Panc1 (cell line): ENCODE results near the gene IFRD1. TPM values are rescaled to one million over a fixed set of nuclear protein-coding genes. Genes with fewer than 3 reads are reported as not detected.

Source experiments
- ATAC-seq: fragments of 200-7000 bp; cut with Tn5 transposase; 2 replicates; pipeline ENCODE4 v1.9.1; 2020; ENCODE audit warnings: mild to moderate bottlenecking, moderate library complexity
- BruUV-seq: library from RNA; stranded (reverse); fragments of 400-500 nt; replicated peaks from 2 replicates; lab custom pipeline; 2021; lab: Mats Ljungman, UMichigan
- CTCF ChIA-PET: fragments of 300-600 bp; sonication (Branson Sonifier 250); formaldehyde crosslinking; loops from one replicate; lab custom pipeline; 2022; ENCODE audit warnings: antibody characterized with exemption; lab: Charles Lee
- POLR2A ChIA-PET: fragments of 300-600 bp; sonication (Branson Sonifier 250); formaldehyde crosslinking; loops from one replicate; lab custom pipeline; 2022; ENCODE audit warnings: antibody characterized with exemption; lab: Charles Lee
- DNase-seq: peaks from one replicate; pipeline ENCODE4 v3.0.0-alpha.2; 2010; ENCODE audit warnings: low read depth, low spot score
- H3K27ac ChIP-seq: 2 replicates; pipeline ENCODE4 v1.5.1; 2011; ENCODE audit warnings: mild to moderate bottlenecking, low read length, inconsistent platforms
- H3K27me3 ChIP-seq: fragments of 200-500 bp; sonication (Bioruptor generic); 2 replicates; pipeline ENCODE4 v1.6.0; 2014; ENCODE audit warnings: low read length, inconsistent platforms; ENCODE audit not compliant: control insufficient read depth, insufficient read depth
- H3K36me3 ChIP-seq: fragments of 200-500 bp; sonication (Bioruptor generic); 2 replicates; pipeline ENCODE4 v1.5.1; 2014; ENCODE audit warnings: inconsistent platforms, mild to moderate bottlenecking, low read length, moderate library complexity; ENCODE audit not compliant: control insufficient read depth, insufficient read depth
- H3K4me1 ChIP-seq: 2 replicates; pipeline ENCODE4 v1.5.1; 2011; ENCODE audit warnings: inconsistent platforms, mild to moderate bottlenecking, low read length, moderate library complexity; ENCODE audit not compliant: control insufficient read depth, insufficient read depth
- H3K4me3 ChIP-seq, 2 experiments: 2 replicates each; pipeline ENCODE4 v1.5.1; 2011 to 2012; ENCODE audit warnings: low read depth in 2 of 2, low read length in 2 of 2, mild to moderate bottlenecking in 2 of 2, inconsistent platforms in 1 of 2, moderate library complexity in 1 of 2
- H3K9me3 ChIP-seq: fragments of 200-500 bp; sonication (Bioruptor generic); 2 replicates; pipeline ENCODE4 v1.5.1; 2014; ENCODE audit warnings: low read depth, mild to moderate bottlenecking, inconsistent platforms, low read length, moderate library complexity; ENCODE audit not compliant: control insufficient read depth, insufficient read depth
- POLR2AphosphoS5 ChIP-seq: IDR thresholded peaks from 2 replicates; pipeline ENCODE4 v1.6.1; 2012; ENCODE audit warnings: mild to moderate bottlenecking, low read depth, low read length, moderate library complexity
- SIN3A ChIP-seq: IDR thresholded peaks from 2 replicates; pipeline ENCODE4 v1.6.1; 2012; ENCODE audit warnings: low read depth, mild to moderate bottlenecking, low read length, moderate library complexity, borderline replicate concordance; ENCODE audit not compliant: insufficient read depth
- TCF7L2 ChIP-seq: IDR thresholded peaks from 2 replicates; pipeline ENCODE4 v1.6.1; 2011; ENCODE audit warnings: mild to moderate bottlenecking, low read depth, low read length, inconsistent platforms
- in situ Hi-C: cut with HindIII; loops from 2 replicates; pipeline ENCODE4 v1.10.0; 2016; ENCODE audit warnings: low sequenced_read_pairs, low pct_unique_long_range_greater_than_20kb
- intact Hi-C: fragments of 100-400 bp; cut with micrococcal nuclease; formaldehyde crosslinking; loops from one replicate; pipeline ENCODE4 v1.10.0; 2022; ENCODE audit not compliant: unreplicated experiment
- total RNA-seq: library from RNA; stranded (reverse); gene quantifications from one replicate; pipeline ENCODE4 v1.2.1, GENCODE V29; 2021; ENCODE audit not compliant: unreplicated experiment
- TF ChIP-seq, protein P1 (sequence below), 2 experiments: IDR thresholded peaks; 2 replicates each; pipeline ENCODE4 v1.6.1; 2011 to 2012; ENCODE audit warnings: low read depth in 2 of 2, control low read depth in 1 of 2, low read length in 1 of 2, mild to moderate bottlenecking in 1 of 2, moderate library complexity in 1 of 2; ENCODE audit not compliant: insufficient read depth in 1 of 2
- TF ChIP-seq, protein P2 (sequence below): fragments of 450-650 bp; IDR thresholded peaks from 2 replicates; pipeline ENCODE4 v1.5.1; 2017; ENCODE audit warnings: mild to moderate bottlenecking

Gene IFRD1
- total RNA-seq, 1 experiment from 2014 or later, result 54.3 TPM

DNA sequence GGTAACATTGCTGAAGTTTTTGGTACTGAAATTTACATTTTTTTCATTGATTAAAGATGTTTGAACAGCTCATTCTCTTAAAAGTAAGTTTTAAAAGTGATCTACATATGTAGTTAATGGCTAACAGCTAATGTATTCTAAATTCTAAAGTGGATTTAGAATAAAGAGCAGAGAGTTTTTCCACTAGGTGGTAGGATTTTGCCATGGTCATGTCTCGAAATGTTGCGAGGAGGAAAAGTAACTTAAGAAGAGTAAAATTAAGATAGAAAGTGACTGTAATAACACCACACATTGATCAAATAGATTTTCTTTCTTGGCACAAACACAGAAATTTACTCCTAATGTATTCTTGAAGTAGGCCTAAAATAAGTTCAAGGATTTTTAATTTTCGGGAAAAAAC, 50.4 kb downstream of the IFRD1 start:
- Histone ChIP-seq H3K9me3 (no peaks in the 10 kb centered on the region), H3K27ac (no peak overlapping the region), H3K27me3 (peaks cover 6% of the 10 kb centered on the region; the same call in 1 of the 2 replicates), H3K4me3 (no peak overlapping the region), H3K36me3 (no peaks in the 10 kb centered on the region), H3K4me1 (peaks cover 2% of the 10 kb centered on the region; the same call in 1 of the 2 replicates)
- in situ Hi-C loops, result no loop called here
- ATAC-seq (no peak), DNase-seq (no peak)
- no TSS peak for BruUV-seq
- ChIA-PET POLR2A (no interaction called here), CTCF (no interaction called here)
- TF ChIP-seq SIN3A, result no peak
- TF ChIP-seq, protein P1, sequence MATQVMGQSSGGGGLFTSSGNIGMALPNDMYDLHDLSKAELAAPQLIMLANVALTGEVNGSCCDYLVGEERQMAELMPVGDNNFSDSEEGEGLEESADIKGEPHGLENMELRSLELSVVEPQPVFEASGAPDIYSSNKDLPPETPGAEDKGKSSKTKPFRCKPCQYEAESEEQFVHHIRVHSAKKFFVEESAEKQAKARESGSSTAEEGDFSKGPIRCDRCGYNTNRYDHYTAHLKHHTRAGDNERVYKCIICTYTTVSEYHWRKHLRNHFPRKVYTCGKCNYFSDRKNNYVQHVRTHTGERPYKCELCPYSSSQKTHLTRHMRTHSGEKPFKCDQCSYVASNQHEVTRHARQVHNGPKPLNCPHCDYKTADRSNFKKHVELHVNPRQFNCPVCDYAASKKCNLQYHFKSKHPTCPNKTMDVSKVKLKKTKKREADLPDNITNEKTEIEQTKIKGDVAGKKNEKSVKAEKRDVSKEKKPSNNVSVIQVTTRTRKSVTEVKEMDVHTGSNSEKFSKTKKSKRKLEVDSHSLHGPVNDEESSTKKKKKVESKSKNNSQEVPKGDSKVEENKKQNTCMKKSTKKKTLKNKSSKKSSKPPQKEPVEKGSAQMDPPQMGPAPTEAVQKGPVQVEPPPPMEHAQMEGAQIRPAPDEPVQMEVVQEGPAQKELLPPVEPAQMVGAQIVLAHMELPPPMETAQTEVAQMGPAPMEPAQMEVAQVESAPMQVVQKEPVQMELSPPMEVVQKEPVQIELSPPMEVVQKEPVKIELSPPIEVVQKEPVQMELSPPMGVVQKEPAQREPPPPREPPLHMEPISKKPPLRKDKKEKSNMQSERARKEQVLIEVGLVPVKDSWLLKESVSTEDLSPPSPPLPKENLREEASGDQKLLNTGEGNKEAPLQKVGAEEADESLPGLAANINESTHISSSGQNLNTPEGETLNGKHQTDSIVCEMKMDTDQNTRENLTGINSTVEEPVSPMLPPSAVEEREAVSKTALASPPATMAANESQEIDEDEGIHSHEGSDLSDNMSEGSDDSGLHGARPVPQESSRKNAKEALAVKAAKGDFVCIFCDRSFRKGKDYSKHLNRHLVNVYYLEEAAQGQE (IDR thresholded peaks at IDR 0.05; ENCODE audit: insufficient read depth in 1 of 2, low read depth in 2 of 2, low read length in 1 of 2), result no peak
- TF ChIP-seq, protein P2, sequence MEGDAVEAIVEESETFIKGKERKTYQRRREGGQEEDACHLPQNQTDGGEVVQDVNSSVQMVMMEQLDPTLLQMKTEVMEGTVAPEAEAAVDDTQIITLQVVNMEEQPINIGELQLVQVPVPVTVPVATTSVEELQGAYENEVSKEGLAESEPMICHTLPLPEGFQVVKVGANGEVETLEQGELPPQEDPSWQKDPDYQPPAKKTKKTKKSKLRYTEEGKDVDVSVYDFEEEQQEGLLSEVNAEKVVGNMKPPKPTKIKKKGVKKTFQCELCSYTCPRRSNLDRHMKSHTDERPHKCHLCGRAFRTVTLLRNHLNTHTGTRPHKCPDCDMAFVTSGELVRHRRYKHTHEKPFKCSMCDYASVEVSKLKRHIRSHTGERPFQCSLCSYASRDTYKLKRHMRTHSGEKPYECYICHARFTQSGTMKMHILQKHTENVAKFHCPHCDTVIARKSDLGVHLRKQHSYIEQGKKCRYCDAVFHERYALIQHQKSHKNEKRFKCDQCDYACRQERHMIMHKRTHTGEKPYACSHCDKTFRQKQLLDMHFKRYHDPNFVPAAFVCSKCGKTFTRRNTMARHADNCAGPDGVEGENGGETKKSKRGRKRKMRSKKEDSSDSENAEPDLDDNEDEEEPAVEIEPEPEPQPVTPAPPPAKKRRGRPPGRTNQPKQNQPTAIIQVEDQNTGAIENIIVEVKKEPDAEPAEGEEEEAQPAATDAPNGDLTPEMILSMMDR, result peak; percentile 15; the same call in 1 of the 2 replicates
- intact Hi-C loops, result no loop called here

DNA sequence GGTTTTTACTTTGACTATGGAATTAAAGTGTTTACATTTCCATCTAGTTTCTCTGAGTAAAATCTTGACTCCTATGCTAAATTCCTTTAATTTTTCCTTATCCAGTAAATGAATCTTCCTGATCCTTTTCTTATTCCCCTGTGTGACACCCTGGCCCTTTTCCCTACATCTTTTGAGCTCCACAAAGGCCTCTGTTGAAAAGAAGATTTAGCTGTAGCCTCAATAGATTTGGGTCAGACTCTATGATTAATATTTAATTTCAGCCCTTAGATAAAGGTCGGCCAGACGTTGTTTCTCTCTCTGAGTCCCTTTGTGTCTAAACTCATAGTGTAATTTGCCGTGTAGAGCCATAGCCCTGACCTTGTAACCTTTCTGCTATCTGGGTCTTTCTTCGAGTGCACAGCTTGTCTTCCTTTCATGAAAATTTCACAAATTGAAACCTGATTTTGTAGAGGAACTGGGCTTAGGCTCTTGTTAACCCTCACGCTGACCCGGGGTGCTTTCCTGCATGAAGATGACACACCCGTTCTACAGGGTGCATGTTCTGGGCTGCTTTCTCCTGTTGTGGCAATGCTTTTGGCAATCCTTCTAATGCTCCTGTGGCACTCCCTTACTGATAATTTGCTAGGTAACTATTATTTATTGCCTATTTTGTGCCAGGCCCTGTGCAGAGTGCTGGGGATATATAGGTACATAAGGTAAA, 51.7 kb downstream of the IFRD1 start:
- H3K36me3 ChIP-seq, result no peaks in the 10 kb centered on the region
- H3K27me3 ChIP-seq, result peaks cover 3% of the 10 kb centered on the region; the same call in 1 of the 2 replicates
- ChIA-PET CTCF (no interaction called here), POLR2A (no interaction called here)
- H3K4me3 ChIP-seq, result no peak overlapping the region
- in situ Hi-C loops (no loop called here), intact Hi-C loops (no loop called here)
- no peak overlapping the region for H3K27ac ChIP-seq
- no peaks in the 10 kb centered on the region for H3K4me1 ChIP-seq
- no peak for DNase-seq
- TF ChIP-seq TCF7L2 (no peak), SIN3A (no peak), POLR2AphosphoS5 (no peak)
- TF ChIP-seq, protein P2, result no peak
- TF ChIP-seq, protein P1 (IDR thresholded peaks at IDR 0.05; ENCODE audit: insufficient read depth in 1 of 2, low read depth in 2 of 2, low read length in 1 of 2), result no peak
- no peak for ATAC-seq
- no peaks in the 10 kb centered on the region for H3K9me3 ChIP-seq
- no TSS peak for BruUV-seq
